IPS DF 4.7 (cell line): Measurements from ENCODE around the gene MISP.

Source experiments
- DNase-seq: peaks from one replicate; pipeline ENCODE4 v3.0.0-alpha.2; 2013; ENCODE audit warnings: low spot score; ENCODE audit errors: extremely low read depth

Gene MISP

GRCh38 chr19:772730-773436 lies 22.0 kb downstream of the MISP start:
- no peak for DNase-seq

- no peak for DNase-seq
Observed at GRCh38 chr19:776549-776948, 25.6 kb downstream of the MISP start.

- DNase-seq = no peak
Observed at GRCh38 chr19:778910-779653, 28.2 kb downstream of the MISP start.

- no peak for DNase-seq
Observed at GRCh38 chr19:780935-781334, 30.0 kb downstream of the MISP start.

- DNase-seq = no peak
Observed at GRCh38 chr19:781800-782184, 30.9 kb downstream of the MISP start.

- DNase-seq = no peak
Observed at GRCh38 chr19:782185-782877, 31.4 kb downstream of the MISP start.

GRCh38 chr19:782878-783668 lies 32.2 kb downstream of the MISP start:
- DNase-seq = no peak

- DNase-seq = no peak
Observed at GRCh38 chr19:784541-784940, 33.6 kb downstream of the MISP start.

GRCh38 chr19:787536-787935 lies 36.6 kb downstream of the MISP start:
- DNase-seq = no peak

- DNase-seq = no peak
Observed at GRCh38 chr19:788686-788982, 37.7 kb downstream of the MISP start.

- no peak for DNase-seq
Observed at GRCh38 chr19:788983-789700, 38.2 kb downstream of the MISP start.

- no peak for DNase-seq
Observed at GRCh38 chr19:789701-790060, 38.8 kb downstream of the MISP start.

GRCh38 chr19:791007-791566 lies 40.2 kb downstream of the MISP start:
- no peak for DNase-seq

GRCh38 chr19:791567-792305 lies 40.8 kb downstream of the MISP start:
- no peak for DNase-seq

GRCh38 chr19:792306-792885 lies 41.5 kb downstream of the MISP start:
- no peak for DNase-seq

GRCh38 chr19:793806-794205 lies 42.9 kb downstream of the MISP start:
- no peak for DNase-seq

GRCh38 chr19:795073-795611 lies 44.2 kb downstream of the MISP start:
- no peak for DNase-seq

- no peak for DNase-seq
Observed at GRCh38 chr19:795691-796581, 45.0 kb downstream of the MISP start.
